ENCODE data around the gene WASF1.
"Not testable (repeated sequence)": the region's sequence is repeated elsewhere in the genome, so short reads cannot be mapped to it uniquely, and the experiment has no call there.

WASF1 gene

DNA sequence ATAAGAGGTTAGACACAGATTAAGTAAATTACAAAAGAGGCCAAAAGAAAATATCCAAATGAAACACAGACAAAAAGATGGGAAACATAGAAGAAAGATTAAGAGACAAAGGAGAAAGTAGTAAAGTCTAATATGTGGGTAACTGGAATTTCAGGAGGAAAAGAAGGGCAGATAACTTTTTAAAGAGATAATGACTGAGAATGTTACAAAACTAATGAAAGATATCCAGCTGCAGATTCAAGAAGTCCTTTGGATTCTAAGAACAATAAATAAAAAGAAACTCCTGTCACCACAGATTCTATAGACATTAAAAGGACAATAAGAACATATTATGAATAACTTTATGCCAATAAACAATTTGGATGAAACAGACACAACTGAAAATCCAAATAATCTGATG, 90.1 kb downstream of the WASF1 start:
- DNase-seq (ENCODE audit: low spot score) = no peak

DNA sequence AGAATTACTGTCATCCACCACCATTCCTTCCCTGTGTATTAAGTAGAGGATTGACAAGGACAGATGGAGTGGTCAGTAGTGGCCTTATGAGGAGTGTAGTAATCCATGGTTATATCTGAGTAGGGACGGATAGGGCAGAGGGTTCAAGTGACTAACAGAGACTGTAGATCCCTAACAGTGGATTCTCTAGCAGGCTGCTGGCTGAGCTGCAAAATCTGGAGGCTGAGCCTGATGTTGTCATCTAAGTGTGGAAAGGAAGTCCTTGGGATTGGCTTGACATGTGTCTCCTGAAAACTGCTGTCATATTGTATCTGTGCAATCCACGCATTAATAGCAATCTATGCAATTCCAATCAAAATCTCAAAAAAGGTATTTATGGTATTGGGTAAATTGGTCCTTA, 94.2 kb downstream of the WASF1 start:
- DNase-seq (ENCODE audit: low spot score) = no peak

DNA sequence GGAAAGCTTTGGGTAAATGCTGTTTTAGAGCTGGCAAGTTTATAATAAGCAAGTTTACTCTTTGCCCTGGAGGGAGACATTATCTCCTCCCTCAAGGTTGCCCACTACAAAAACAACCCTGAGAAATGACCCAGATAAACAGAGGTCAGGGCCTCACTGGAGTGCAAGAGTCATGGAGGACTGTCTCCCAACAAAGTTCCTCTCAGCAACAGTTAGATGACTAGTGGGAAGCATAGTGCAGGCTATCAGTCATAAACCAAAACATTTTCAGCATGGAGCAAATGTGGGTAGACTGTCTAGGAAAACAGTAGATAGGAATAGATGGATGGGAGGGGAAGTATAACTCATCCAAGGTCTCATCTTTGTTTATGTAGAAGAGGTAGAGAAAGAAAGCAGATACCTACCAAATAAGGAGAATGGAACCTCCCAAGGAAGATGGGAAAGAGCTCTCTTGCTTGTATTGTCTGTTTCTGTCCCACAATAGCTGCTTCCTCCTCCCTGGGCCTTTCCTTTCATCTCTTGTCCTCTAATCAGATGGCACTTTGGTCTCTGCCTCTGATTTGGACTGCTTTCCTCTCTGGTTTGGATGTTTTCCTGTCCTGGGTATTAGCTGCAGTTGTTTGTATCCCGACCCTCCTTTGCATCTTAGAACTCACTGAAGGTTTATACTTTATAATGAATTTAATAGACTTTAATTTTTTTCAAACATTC, 95.4 kb downstream of the WASF1 start:
- DNase-seq (ENCODE audit: low spot score) = no peak

DNA sequence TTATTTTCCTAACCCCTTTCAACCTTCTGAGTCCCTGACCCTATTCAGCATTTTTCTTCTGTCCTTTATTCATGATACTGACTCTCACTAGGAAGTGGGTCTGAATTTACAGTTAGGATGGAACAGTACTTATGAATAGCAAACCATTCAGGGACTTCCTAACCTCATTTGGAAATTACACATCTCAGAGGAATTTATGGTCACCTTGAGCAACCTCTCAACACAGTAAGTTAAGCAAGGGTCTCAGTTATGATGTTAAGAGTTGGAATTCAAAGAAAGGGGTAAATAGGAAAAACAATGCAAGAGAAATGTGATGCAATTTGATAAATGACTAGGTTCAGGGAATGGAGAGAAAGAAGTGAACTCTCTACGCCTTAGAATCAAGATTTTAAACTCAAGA, 104.1 kb downstream of the WASF1 start:
- no peak for DNase-seq (ENCODE audit: low spot score)

DNA sequence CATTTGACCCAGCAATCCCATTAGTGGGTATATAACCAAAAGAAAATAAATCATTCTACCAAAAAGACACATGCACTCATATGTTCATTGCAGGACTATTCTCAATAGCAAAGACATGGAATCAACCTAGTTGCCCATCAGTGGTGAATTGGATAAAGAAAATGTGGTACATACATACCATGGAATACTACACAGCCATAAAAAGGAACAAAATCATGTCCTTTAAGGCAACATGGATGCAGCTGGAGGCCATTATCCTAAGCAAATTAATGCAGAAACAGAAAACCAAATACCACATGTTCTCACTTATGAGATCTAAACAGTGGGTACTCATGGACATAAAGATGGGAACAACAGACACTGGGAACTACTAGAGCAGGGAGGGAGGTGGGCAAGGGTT, 106.0 kb downstream of the WASF1 start:
- not testable (repeated sequence) for DNase-seq (ENCODE audit: low spot score)

DNA sequence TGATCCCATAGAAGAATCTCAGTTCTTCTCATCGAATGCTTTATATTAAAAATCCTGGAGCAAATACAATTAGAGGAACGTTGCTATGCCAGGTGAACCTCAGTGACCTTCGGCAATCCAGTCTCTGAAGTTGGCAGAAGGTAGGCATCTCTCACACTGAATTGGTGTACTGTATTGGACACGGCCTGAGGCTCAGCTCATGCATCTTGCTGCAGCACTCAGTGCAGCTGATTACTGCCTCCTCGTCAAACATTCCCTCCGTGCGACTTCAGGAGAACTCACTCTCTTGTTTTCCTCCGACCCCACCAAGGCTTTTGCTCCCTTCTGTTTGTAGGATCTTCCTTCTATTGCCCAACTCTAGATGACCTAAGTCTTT, 110.9 kb downstream of the WASF1 start:
- DNase-seq (ENCODE audit: low spot score) = no peak

DNA sequence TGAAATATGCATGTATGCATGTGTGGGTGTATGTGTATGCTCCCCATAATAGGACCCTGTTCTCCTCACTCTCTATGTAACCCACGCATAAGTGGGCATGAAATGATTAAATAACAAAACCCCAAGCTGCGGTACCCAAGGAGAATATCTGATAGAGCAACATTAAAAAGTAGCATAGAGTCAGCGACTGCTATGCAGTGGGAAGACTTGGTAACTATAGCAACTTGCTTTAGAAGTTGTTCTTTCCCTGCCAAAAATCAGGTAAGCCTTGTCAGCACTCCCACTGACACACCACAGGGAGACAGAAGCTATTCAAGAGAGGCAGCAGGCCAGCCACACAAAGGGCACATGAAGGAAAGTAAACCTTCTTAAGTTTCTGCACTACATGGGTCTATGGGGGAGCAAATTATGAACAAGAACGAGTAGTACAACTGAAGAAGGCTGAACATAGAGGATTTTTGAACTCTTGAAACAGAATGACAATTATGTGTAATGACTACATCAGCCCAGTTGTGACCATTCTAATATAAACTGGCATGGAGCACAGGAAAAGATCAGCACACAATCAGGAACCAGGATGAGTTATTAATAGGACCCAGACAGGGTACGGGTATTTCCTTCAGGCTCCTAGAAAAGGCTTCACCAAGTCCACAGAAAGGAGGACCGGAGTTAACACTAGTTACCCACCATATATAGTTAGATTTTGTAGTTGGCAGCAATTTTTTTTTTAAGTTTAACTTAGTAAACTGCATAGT, 111.5 kb downstream of the WASF1 start:
- no peak for DNase-seq (ENCODE audit: low spot score)

DNA sequence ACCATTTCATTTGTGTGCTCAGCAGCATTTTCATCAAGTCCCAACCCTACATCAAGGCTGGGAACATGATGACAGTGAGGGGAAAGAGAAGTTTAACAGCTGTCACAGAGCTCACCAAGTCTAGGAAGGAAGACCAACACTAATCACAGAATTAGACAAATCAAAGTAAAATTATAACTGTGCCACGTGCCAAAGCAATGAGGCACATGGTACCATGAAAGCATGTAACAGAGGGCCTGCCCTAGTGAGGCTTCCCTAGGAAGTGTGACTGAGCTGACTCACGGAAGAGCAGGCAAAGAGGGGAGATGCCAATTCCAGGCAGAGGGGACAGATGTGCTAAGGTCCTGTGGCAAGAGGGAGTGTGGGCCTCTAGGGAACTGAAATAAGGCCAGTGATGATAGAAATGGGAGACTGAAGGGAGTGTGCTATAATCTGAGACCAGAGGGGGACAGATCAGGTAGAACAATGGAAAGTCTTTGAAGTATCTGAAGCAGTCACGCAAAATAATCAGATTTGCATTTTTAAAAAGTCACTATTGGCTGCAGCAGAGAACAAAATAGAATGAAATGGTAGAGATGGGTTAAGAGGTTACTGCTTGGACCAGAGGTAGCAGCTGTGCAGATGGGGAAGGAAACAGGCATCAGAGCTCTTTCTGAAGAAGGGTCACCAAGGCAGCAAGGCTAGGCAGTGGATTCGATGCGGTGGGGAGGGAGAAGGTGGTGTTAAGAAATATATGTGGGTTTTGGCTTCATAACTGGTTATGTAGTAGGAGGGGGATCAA, 114.5 kb downstream of the WASF1 start:
- DNase-seq (ENCODE audit: low spot score) = no peak

DNA sequence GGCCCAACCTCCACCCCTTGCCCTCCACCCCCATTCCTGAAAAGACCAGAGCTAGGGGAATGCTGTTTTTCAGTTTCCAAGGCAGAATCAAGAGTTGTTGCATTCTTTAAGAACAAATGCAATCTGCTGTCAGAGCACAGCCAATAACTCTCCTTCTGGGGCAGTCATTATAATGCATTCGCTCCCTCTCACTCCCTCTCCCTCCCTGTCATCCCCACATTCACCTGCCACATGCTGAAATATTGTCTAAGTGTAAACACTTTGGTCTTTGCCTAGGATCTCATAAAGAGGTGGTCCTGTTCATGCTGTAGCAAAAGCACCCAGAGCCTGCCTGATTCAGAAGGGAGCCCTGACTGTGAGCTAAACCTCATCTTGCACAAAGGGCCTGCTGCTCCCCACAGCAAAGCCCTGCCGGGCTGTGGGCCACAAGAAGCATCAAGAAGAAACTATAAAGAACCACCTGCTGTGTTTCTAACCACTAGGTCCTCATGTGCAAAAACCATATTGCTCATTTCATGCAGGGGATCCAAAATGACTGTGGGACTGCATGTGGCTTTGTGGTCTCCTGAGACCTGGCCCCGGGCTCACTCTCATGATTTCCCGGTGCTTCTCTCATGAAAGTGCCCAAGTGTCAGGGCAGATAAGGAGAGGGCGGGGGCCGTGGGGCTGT, 115.7 kb downstream of the WASF1 start:
- no peak for DNase-seq (ENCODE audit: low spot score)

DNA sequence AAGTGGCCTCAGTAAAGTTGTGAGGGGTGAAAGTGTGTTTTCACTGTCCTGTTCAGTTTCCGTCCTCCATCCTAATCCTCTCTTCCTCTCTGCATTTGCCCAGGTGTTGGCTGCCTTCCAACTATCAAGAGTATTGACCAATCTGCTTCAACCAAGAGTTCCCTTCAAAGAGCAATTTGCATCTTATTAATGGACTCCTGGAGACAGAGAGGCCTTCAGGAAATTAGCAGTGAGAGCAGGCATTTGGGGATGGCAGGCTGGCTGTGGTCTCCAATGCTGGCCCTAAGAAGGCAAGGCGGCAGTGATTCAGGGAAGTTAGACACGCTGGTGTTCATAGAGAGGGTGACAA, 124.1 kb downstream of the WASF1 start:
- DNase-seq (ENCODE audit: low spot score) = no peak

DNA sequence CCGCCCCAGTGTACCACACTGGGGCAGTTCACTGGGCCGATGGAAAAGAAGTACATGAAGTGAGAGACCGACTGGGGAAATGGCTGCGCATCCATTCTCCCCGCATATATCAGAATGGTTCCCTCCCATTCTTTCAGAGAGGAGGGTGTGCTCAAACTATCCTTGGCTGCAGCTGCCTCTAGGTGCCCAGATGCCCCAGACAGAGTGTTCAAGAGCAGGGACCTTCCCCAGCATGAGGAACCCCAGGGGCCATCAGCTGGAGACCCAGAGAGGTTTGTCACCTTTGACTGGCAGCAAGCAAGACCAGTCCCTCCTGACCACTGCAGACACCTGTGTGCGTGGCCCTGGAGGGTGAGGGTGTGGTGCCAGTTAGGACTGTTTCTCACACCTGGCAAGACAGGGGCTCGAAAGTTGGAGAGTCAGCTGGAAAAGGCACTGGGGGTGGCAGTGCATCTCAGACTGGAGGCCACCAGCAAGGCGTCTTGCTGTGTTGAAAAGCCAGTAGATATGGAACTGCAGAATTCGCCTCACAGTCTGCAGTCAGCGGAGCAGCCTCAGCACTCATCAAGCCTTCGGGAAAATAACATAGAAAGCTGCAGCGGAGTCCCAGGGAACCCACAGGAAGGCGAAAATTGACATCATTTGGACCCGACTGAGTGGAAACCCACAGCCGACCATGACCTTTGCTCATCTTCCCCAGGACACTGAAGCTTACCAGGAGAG, 124.6 kb downstream of the WASF1 start:
- DNase-seq (ENCODE audit: low spot score) = no peak

DNA sequence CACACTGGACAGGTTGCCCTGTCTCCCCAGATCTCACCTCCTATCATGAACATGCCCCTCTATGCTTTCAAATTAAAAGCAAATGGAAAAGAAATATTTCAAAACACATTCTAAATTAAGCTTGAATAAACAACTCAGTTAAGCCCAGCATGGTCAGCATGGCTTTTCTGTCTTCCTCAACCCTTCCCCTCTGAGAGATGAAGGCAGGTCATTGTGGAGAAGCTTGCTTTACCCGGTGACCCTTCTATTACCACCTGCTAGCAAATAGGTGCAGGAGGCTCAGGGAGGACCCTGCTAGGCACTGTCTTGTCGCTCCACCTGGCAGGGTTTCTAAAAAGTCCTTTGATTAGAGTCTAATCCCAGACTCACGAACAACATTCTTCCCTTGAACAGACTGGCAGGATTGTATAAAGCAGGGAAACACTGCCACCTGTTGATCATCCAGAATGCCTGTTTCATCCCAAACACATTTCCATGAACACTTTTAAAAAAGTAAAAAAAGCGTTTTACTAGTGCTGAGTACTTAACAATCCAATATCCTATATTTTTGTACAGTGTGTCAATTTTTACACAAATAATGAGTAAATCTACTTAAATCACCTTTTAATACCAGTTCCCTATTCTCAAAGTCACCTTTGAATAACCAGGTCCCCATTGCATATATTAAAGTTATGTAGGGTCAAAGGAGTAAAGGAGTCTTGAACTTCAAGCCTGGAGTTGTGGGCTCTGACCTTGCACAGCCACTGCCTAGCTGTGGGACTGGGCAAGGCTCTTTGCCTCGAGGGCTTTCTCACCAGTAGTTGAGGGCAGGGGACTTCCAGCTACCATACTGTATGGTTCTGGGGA, 125.9 kb downstream of the WASF1 start:
- DNase-seq (ENCODE audit: low spot score) = peak; percentile 77

DNA sequence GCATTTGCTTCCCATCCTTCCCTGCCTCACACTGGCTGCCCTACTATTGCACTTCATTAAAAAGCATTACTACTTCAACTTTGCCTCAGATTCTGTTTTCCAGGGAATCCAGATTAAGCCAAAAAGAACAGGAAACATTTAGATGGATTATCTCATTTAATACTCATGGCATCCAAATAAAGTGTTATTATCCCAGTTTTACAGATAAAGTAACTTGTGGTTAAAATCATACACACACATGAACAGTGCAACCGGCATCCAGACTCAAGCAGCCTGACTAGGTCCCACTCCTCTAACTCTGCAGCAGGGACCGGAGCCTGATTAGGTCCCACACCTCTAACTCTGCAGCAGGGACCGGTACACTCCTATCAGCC, 129.0 kb downstream of the WASF1 start:
- DNase-seq (ENCODE audit: low spot score) = no peak
